Measurements from ENCODE around the gene SMAD9.
A peak's percentile ranks its signal among the peaks of the same experiment; 100 is the strongest.

Gene SMAD9

DNA sequence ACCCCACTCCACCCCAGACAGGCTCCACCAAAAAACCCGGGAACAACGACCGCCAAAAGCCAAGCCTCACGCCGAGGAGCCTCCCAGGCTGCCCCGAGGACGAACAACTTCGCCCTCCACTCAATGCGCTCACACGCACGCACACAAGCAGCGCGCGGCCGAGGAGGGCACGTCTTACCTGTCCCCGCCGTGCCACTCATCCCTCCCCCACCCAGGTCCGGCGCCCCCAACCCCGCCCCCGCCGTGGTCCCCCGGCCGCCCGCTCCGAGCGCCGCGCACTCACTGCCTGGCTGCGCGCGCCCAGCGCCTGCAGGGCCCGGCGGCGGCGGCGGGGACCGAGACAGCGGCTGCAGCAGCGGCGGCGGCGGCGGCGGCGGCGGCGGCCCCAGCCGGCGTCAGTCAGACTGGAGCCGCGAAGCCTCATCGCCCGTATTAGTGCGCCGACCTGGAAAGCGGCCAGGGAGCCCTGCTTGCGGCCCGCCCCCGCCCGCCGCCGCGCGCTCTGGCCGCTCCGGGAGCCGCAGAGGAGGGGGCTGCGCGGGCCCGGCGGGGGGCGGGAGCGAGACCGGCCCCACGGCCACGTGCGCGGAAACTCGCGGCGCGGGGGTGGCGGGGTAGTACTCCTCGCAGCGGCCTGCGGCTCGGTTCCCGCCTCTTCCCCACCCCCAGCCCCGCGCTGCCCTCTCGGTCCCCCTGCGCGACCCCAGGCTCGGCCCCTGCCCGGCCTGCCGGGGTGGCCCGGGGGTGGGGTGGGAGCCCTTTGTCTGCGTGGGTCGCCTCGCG lies at the start of gene SMAD9:
SMAD9 (minus strand) TSS at position 406 of the 783 bp plus-strand sequence. CDS start 40,549 bp downstream, outside the sequence.
- peak; percentile 10 for DNase-seq

DNA sequence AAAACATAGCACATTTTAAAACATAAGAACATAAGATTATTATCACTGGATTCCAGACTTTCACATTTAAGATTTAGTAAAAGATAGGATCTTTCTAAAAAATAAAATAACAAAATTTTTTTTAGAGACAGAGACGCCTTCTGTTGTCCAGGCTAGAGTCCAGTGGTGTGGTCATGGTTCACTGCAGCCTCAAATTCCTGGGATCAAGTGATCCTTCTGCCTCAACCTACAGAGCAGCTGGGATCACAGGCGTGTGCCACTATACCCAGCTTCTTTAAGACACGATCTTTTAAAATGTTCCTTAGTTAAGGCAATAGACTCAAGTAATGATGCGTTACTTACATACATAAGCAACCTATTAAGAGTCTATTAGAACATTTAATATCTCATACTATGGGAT lies 46.4 kb upstream of the SMAD9 start:
- no peak for DNase-seq

DNA sequence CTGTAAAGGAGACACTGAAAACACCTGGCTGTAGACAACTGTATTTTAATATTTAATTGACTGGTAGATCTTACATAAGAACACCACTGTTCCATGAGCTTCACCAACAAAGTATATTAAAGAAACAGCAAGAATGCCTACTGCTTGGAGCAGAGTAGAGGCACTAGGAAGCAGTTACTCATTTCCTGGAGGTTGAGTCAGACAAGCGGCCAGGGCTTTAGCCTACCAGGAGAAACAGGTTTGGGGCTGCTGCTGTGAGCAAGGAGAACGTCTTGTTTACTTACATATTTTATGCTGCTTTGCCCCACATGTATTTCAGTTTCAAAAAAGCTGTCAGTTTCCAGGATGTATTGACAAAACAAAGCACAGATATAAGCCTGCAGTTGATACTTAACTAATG lies 45.7 kb upstream of the SMAD9 start:
- no peak for DNase-seq

DNA sequence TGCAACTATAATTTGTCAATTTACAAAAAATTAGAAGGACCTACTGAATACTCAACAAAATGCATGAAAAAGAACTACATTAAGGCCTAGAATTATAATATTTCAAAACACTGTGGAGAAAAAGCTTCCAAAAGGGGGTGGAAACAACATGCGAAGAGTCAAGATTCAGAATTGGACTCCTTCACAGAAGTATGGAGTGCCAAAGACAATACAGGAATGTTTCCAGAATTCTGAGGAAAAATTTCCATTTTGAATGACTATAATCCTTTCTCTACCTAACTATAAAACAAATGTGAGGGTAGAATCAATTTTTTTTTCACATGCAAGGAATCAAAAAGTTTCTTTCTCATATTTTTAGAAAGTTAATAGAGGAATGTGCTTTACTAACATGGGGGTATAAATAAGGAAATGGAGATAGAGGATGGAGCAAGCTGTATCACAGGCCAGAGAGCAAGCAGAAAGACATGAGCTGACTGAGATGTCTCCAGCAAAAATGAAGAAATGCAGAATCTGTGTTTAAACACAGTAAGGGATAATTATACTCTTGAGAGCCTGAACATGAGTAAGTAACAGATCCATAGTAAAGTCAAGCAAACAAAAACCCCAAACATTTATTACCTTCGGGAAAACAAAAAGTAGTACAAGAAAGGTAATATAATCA lies 39.5 kb upstream of the SMAD9 start:
- DNase-seq, result no peak

DNA sequence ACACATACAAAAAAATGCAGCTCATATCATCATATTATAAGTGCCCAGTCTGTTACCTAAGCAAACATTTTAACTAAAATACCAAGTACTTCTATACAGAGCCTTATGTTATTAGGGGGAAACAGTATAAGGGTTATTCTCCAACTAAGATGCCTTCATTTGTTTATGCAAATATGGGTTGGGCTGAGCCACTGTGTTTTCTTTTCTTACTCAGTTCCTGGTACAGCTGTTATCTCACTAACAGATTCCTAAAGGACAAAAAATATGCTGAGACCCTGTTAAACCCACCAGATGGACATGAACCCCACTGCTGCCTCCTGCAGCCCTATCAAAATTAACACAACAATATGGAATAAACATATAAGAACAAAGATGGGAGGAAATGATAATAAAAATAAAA lies 34.5 kb upstream of the SMAD9 start:
- no peak for DNase-seq

DNA sequence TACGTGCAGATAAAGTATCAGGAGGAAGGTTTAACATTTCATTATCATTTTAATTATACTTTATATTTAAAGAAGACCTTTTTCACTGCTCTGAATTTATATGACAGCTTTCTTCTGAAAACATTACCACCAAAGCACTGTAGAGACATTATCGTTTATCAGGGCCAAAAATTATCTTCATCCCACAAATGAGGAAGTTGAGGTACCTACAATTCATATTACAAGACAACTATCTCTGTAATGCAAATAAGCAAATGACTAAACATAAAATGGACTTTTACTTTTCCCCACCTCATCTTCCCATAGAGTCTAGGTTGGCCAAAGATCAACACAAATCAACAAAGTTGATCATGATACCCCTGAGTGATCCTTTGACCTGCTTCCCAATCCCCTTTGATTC lies 30.9 kb upstream of the SMAD9 start:
- no peak for DNase-seq

DNA sequence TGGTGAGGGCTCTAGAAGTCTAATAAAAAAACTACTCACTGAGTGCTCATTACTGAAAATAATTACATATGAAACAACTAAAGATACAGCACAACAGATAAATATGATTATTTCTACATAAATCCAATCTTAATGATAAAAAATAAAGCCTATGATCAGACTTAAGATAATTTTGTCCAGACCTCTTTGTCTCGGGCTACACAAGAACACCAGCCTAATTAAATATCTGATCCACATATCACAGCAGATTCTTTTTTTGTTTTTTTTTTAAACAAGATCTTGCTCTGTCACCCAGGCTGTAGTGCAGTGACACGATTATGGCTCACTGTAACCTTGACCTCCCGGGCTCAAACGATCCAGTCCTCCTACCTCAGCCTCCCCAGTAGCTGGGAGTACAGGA lies 30.3 kb upstream of the SMAD9 start:
- no peak for DNase-seq

DNA sequence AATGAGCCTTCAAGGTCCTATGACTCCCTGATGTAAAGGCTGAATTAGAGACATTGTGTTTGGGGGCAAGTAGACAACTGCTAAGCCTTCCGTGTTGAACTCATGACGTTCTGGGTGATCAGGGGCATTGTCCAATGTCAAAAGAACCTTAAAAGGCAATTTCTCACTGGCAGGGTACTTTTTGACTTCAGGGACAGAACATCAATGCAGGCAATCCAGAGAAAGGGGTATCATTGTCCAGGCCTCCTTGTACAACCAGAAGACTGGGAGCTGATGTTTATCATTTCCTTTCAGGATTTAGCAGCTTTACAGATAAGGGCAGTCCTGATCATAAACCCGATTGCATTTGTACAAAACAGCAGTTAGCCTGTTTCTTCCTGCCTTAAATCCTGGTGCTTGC lies 25.0 kb upstream of the SMAD9 start:
- DNase-seq, result no peak

DNA sequence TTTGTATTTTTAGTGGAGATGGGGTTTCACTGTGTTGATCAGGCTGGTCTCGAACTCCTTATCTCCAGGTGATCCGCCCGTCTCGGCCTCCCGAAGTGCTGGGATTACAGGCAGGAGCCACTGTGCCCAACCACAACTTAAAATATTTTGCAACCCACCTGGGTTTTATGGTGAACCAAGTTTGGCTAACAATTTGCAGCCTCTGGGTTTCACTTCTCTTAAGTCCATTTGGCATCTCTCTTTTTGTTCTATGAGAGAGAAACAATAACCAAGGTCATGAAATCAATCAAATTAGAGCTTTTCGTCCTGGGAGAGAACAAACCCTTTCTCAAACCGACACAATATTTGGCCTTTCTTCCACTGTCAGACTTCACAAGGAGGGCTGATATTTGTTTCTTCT lies 5.6 kb upstream of the SMAD9 start:
- no peak for DNase-seq

DNA sequence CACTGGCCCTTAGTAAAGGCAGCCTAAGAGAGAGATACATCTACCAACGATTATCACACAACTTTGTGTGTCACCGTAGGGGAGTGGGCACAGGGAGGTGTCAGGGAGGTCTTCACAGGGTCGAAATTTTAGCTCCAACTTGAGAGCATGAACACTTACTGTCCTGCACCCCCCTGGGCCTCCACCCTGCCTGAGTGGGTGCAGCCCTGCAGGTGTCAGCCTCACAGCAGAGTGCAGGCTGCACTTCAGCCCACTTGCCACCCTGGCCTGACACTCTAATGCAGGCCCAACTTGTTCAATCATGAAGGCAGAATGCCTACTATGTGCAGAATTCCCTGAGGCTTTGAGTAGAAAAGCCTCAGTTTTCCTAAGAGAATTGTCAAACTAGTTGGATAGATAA lies 4.0 kb upstream of the SMAD9 start:
- DNase-seq, result no peak

DNA sequence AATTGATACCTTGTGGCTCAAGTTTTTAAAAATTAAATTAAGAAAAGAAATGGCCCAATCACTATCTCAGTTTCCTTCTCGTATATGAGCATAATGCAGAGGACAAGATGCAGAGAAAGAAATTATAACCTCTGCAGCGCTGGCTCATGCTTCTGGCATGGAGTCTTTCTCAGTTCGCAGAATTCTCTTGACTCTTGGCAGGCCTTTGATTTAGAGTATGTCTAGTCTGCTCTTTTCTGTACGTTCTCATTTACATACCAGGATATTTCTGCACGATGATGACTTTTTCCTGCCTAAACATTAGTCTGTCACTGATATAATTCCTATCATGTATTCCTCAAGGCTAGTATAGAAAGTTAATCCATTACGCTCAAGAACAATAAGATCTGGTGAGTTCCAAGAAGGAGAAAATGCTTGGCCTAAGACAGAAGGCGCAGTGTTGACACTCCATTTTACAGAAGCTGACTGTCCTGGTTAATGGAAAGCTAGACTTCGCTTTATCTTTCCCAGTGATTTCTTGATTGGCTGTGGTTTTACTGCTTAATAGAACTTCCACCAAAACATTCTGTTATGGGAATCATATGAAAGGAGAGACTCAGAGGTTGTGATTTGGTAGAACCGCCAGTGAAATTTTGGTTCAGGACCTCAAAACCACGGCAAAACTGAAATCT lies 1.7 kb upstream of the SMAD9 start:
- DNase-seq, result no peak

DNA sequence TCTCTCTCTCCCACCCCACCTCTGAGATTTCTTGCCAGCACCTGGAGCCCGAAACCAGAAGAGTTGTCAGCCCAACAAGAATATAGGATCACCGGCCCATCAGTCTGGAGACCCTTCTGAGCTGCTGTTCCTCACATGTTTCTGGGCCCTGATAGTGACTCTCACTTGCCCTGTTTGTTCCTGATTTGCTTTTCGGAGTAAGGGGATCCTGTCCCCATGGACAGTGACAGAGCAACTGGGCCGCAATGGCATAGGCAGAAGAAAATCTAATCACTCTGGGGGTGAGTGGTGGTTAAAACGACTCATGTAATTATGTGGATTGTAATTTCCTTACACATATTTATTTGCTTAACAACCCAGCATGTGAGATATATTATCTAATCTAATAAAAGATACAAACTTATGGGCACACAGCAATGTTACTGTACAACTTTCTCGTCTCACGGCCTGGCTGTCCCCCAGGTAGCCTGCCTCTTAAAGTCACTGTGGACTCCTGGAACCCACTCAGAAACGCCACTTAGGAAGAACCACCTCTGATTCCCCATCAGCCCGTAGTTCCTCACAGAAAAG lies 663 bp upstream of the SMAD9 start:
- DNase-seq, result no peak

DNA sequence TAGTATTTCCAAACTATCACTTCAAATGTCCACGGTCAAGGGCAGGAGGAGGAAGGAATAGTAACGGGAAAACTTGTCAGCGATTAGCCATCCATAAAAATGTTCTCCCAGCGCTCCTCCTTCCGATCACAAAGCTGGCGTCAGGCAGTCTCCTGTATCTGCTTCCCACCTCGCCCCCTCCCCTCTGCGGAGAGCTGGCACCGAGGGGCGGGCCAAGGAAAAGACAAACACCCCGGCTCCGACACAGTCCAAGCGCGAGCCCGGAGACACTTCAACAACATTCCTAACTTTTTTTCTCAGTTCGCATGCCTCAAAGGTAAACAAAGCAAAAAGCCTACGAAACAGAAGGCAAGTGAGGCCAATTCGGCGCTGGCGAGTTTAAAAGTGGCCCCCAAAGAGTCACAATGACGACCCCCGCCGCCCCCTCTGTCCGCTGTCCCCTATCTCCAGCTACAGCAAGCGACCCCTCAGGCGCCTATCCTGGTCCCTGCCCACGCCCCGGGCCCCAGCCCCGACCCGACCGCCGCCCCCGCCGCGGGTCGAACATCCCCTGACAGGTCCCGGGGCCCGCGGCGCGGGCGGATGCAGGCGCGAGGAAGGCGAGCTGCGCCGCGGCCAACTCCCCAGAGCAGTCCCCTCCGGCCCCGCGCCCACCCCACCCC lies 736 bp downstream of the SMAD9 start:
- DNase-seq, result no peak

DNA sequence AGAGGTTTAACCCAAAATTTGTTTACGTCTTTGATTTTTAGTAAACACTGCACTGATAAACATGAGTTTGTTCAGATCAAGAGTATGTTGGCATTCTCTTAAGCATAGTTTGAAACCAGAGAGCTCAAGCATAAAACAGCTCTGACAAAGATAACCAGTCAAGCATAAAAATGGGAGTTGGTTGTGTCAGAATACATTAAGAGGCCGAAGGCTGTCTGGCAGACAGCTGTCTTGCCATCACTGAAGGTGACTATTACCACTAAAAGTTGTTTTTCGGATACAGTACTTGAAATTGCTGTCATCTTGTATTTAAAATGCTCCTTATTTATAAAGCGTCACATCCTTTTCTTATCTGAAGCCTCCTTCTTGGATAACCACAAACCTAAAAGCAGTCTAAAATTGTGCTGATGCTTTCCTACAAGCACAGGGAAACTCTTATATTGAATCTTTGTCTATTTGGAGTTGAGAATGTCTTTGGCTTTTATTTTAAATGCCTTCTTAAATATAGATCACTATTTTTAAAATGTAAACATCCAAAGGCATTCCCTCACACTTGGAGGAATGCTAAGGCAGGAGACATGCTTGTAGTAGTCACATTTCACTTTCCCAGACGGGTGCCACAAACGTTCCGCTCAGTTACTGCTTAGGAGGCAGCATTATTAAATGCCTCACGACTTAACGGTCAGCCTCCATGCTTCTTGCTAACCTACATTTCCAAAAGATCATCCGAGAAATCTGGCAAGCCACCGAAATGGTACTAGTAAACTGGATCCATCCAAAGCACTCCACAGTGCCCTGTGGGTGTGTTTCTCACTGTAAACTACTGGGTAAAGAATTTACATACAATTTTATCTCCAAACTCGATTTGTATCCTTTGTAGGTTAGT lies 1.5 kb downstream of the SMAD9 start:
- no peak for DNase-seq

DNA sequence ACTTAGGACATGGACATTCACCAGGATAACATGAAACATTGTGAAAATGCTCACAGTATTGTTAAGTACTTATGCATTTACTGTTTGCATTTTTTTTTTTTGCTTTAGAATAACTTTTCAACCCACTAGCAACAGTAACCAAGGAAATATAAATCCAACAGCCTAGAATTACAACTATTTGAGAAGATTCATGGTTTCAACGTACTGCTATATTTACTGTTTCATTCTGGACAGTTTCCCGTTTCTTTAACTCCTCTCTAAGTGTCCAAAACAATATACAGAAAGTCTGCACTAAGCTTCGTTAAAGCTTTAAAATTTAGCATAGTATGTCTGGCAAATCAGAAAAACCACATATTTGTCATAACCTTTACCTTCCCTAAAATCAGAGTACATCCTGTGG lies 2.7 kb downstream of the SMAD9 start:
- no peak for DNase-seq

DNA sequence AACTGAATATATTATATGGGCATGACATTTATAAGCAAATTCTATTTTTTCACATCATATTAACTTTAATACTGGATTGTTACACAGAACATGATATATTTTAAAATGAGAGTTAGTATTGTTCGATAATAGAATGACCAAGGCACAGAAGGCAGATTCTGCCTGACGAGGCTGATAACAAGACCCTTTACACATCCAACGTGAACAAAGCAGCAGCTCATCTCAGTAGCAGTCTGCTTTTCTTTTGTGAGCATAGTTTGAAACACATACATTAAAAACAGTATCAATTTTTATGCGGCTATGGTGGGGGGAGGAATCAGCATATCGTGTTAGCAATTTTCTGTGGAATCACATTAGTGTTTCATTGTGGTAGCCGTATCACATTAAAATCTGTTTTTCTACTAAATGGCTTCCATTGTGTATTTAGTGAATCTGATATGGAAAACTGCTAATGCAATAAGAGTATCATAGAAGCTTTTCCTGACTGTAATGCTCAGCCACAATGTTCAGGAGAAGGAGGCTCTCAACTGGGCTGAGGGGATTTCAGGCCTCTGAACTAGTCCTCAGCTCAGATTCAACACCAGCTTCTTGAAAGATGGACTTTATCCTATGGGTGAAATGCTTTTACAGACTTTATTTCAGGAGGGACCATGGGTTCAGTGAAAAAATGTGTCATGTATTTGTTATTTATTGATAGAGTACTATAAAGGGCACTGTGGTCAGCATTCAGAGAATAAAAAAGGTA lies 4.0 kb downstream of the SMAD9 start:
- DNase-seq, result no peak

DNA sequence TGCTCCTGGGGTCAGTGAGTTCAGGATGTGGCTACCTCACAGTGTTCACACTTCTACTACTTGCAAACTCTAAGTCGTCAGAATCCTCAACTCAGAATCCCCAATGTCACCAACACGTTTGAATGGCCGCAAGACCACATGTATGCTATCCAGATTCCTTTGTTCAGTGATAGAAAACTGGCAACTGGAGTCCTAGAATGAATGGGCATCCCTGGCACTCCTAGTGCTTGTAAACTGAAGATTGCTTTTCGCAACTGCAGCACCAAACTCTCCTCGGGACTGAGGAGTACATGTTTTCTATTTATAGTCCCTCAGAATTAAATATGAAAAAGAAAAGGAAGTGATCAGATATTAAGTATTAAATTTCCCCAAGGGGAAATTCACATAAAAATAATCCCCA lies 4.9 kb downstream of the SMAD9 start:
- DNase-seq, result no peak

DNA sequence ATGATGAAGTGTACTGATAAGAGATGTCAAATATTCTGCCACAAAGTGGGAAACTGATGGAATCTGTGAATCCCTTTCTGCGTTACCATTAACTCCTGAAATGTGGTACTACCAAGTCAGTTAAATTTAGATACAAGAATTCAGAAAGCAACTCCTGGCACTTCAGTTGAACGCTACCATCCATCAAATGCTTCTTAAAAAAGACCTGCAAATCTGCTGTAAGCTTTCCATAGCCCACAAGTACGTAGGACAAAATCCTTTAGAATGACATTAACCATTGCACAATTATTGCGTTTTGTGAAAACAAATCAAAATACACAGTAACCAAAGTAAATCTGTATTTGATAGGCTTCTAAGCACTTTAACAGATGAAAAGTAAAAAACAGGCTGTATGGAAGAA lies 5.4 kb downstream of the SMAD9 start:
- DNase-seq, result no peak

DNA sequence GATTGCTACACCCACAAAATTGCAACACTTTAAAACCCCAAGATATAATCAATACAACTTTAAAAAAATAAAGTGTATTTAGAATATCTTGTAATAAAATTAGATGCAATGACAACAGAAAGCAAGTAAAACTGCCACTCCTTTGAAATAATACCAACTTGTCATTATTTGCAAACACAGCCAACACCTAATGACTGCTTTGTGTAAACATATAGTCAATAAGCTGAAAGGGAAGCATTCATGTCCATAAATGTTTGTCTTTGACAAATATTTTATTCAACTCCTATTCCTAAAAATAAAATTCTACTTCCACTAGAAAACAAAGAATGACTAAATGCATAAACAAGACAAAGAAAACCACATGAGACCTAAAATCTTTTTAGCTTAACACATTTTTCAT lies 6.6 kb downstream of the SMAD9 start:
- DNase-seq, result no peak

DNA sequence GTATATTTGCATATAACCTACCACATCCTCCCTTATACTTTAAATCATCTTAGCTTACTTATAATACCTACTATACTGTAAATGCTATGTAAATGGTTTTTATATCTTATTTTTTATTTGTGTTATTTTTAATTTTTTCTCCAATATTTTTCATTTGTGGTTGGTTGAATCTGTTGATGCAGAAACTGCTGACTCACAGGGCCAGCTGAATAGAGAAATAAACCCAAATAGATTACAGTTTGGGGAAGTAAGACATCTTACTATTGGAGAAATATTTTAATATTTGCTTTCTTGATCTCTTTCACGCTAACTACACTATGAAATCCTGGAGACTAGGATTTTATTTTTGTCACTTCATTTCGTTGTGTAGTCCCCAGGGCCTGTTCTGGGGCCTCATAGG lies 7.1 kb downstream of the SMAD9 start:
- DNase-seq, result no peak

DNA sequence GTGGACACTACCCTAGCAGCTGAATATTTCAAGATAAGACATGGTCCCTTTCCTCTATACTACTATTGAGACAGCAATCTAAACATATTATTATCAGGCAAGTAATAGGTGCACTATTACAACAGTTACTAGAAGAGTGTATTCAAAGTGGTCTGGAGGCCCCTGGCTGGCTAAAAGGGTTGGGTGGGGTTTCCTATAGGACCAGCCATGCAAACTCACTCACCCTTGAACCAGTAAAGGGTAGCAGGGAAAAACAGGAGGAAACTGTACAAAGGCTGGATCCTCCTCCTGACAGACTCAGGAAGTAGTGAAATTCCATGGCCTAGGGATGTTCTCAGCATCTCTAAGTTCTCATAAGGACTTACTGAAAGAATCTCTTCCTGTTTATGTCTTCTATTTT lies 7.7 kb downstream of the SMAD9 start:
- no peak for DNase-seq

DNA sequence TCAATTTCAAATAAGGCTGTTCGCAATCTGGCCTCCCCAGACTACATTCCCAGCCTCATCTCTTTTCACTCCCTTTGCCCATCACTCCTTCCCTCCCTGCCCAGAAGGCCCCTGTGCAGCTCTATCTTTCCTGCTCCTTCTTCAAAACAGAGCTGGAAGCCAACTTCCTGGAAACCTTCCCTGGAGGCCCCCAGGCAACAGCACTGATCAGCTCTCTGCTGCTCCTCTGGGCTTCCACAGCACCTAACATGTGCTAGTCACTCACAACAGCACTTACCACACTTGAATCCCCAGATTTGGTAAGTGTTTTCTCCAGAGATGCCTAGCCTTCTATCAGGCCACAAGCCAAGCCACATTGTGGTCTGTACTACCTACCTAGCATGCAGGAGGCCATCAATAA lies 9.5 kb downstream of the SMAD9 start:
- no peak for DNase-seq
